ENCODE data around the gene RNF111.

DNA sequence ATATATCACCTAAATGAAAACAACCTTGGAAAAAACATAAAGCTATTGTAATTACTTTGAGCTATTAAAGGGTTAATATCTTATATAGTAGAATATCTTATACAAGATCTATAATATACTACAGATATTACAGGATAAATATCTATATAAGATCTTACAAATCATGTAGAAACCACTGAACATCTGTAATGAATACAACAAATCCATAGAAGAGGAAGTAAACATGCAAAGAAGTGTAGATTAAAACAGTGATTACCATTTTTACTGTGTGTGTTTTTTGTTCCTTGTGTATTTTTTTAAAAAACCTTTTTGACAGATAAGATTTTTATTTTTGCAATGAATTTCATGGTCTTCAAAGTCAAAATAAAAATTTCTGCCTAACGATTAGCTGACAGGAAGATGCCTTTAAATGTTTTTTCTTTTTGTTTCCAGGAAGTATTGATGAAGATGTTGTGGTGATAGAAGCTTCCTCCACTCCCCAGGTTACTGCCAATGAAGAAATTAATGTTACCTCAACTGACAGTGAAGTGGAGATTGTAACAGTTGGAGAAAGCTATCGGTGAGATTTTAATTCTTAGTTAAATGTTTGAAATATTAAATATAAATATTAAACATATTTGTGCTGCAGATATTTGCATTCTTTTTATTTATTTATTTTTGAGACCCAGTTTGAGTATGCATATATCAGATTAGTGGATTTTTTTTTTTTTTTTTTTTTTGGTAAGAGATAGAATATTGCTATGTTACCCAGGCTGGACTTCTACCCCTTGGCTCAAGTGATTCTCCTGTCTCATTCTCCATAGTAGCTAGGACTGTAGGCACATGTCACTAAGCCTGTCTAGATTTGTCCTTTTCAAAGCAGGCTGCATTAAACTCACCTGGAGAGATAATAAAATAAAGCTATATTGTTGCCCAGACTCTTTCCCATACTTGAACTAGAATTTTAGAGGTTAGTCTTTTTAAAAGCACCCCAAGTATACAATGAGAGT is 64.7 kb downstream of the RNF111 start:
- TF ChIP-seq, protein P1, sequence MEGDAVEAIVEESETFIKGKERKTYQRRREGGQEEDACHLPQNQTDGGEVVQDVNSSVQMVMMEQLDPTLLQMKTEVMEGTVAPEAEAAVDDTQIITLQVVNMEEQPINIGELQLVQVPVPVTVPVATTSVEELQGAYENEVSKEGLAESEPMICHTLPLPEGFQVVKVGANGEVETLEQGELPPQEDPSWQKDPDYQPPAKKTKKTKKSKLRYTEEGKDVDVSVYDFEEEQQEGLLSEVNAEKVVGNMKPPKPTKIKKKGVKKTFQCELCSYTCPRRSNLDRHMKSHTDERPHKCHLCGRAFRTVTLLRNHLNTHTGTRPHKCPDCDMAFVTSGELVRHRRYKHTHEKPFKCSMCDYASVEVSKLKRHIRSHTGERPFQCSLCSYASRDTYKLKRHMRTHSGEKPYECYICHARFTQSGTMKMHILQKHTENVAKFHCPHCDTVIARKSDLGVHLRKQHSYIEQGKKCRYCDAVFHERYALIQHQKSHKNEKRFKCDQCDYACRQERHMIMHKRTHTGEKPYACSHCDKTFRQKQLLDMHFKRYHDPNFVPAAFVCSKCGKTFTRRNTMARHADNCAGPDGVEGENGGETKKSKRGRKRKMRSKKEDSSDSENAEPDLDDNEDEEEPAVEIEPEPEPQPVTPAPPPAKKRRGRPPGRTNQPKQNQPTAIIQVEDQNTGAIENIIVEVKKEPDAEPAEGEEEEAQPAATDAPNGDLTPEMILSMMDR (conservative IDR thresholded peaks at IDR 0.05; ENCODE audit: low read length) = no peak
- TF ChIP-seq EZH2phosphoT487 (IDR thresholded peaks at IDR 0.05; ENCODE audit: borderline replicate concordance) = no peak

Measured in Loucy (cell line).